Thoracic aorta (tissue), 2 donors: Measurements from ENCODE around the gene TLN1. TPM values are rescaled to one million over a fixed set of nuclear protein-coding genes. Genes with fewer than 3 reads are reported as not detected.

Experiments
- ATAC-seq: fragments of 150-250 bp; one replicate; pipeline ENCODE4 v1.8.0; 2017; ENCODE audit warnings: low read depth; ENCODE audit not compliant: insufficient number of reproducible peaks, low FRiP score
- DNase-seq: peaks from one replicate; pipeline ENCODE4 v3.0.0-alpha.2; 2020; ENCODE audit warnings: low spot score
- H3K27ac ChIP-seq, 2 donors: fragments of 200-600 bp; sonication (generic); 1 replicate in 1 of 2; 2 replicates in 1 of 2; pipeline ENCODE4 v1.5.1; 2016; ENCODE audit warnings: mild to moderate bottlenecking in 2 of 2, moderate library complexity in 2 of 2
- H3K27me3 ChIP-seq: fragments of 200-600 bp; sonication (generic); replicated peaks from 2 replicates; pipeline ENCODE4 v1.6.0; 2016; ENCODE audit warnings: mild to moderate bottlenecking; ENCODE audit not compliant: insufficient read depth
- H3K36me3 ChIP-seq: fragments of 200-600 bp; sonication (generic); one replicate; pipeline ENCODE4 v1.5.1; 2016
- H3K4me1 ChIP-seq, 2 donors: fragments of 200-600 bp; sonication (generic); 1 replicate in 1 of 2; 2 replicates in 1 of 2; pipeline versions ENCODE4 v1.5.1 to v1.6.0; 2016; ENCODE audit warnings: low read depth in 2 of 2, mild to moderate bottlenecking in 1 of 2; ENCODE audit not compliant: control insufficient read depth in 1 of 2
- H3K4me3 ChIP-seq: fragments of 200-600 bp; sonication (generic); 2 replicates; pipeline ENCODE4 v1.5.1; 2016; ENCODE audit warnings: mild to moderate bottlenecking
- H3K9me3 ChIP-seq: fragments of 200-600 bp; sonication (generic); 2 replicates; pipeline ENCODE4 v1.5.1; 2016
- total RNA-seq, 2 donors: library from RNA; depleted of rRNA; stranded (reverse); fragments of >200 nt; gene quantifications; one replicate each; pipeline versions ENCODE4 v1.1.0 to v1.2.3, GENCODE V29; 2016
- TF ChIP-seq, protein P1 (sequence below): fragments of 200-600 bp; sonication (generic); IDR thresholded peaks from one replicate; pipeline ENCODE4 v1.5.1; 2019; ENCODE audit warnings: antibody characterized with exemption

The TLN1 gene
- total RNA-seq, 2 donors from 2014 or later: 889 to 1,019 TPM

DNA sequence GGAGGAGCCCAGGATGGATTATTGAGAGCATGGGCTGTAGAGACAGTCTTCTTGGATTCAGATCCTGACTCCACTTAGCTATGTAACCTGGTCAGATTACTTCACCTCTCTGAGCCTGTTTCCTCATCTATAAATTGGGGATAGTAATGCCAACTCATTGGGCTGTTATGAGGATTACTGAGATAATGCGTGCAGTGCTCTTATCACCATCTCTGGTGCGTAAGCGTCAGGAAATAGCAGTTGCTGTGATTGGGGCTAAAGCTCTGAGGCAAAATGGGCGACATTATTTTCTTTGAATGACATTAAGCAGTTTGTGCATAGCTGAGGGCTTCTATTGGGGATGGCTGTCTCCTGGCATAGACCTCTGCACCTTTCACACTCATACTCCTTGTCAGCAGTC lies 23.1 kb upstream of the TLN1 start:
- H3K4me3 ChIP-seq: no peak overlapping the region
- DNase-seq (no peak), ATAC-seq (no peak)
- no peak overlapping the region for H3K27ac ChIP-seq
- peaks cover 33% of the 10 kb centered on the region for H3K36me3 ChIP-seq
- no peaks in the 10 kb centered on the region for H3K27me3 ChIP-seq
- TF ChIP-seq, protein P1, sequence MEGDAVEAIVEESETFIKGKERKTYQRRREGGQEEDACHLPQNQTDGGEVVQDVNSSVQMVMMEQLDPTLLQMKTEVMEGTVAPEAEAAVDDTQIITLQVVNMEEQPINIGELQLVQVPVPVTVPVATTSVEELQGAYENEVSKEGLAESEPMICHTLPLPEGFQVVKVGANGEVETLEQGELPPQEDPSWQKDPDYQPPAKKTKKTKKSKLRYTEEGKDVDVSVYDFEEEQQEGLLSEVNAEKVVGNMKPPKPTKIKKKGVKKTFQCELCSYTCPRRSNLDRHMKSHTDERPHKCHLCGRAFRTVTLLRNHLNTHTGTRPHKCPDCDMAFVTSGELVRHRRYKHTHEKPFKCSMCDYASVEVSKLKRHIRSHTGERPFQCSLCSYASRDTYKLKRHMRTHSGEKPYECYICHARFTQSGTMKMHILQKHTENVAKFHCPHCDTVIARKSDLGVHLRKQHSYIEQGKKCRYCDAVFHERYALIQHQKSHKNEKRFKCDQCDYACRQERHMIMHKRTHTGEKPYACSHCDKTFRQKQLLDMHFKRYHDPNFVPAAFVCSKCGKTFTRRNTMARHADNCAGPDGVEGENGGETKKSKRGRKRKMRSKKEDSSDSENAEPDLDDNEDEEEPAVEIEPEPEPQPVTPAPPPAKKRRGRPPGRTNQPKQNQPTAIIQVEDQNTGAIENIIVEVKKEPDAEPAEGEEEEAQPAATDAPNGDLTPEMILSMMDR: no peak
- peaks cover 19 to 45% of the 10 kb centered on the region in 2 donors for H3K4me1 ChIP-seq
- no peaks in the 10 kb centered on the region for H3K9me3 ChIP-seq

DNA sequence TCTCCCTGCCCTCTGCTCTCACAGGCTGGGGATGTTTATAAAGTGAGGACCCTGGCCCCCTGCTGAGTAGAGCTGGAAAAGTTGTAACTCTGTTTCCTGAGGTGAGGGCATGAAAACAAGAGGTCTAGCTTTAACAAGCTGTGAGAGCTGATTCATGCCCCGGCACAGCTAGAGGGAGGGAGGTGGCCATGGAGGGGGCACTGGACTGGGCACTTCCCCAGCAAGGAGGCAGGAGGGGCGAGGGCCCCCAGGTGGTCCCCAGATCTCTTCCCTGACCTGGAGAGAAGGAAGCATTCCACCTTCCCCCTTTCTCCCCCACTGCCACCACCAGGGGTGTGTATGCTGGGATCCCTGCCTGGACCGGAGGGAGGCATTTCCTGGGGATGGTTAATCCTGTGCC lies 22.3 kb upstream of the TLN1 start, which contains the start of gene MSMP:
Gene MSMP (minus strand): TSS at position 13 of the 400 bp plus-strand sequence. CDS start 147 bp downstream, outside the sequence.
- H3K4me3 ChIP-seq: no peak within 1 kb of the TSS
- H3K9me3 ChIP-seq: no peaks in the 10 kb centered on the region
- peaks cover 15 to 43% of the 10 kb centered on the region in 2 donors for H3K4me1 ChIP-seq
- DNase-seq (no peak), ATAC-seq (no peak)
- no peaks in the 10 kb centered on the region for H3K27me3 ChIP-seq
- TF ChIP-seq, protein P1: no peak
- H3K27ac ChIP-seq: no peak within 1 kb of the TSS
- H3K36me3 ChIP-seq: peaks cover 33% of the 10 kb centered on the region

DNA sequence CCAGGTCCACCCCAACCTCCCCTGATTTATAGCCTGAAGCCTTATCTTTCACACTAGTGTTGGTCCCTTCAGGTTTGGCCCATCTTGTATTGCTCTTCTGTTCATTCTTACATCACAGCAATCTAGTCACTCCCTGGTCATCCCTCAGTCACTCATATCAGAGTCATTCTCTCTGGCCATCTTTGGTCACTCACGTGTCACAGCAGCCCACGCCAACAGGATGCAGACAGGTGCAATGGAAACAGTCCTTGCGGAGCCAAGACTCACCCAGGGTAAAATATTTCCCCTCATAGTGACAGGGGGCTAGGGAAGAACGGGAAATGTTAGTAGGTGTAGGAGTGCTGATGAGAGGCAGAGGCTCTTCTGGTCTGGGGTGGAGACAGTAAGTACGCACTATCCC lies 21.5 kb upstream of the TLN1 start:
- no peak overlapping the region for H3K27ac ChIP-seq
- H3K36me3 ChIP-seq: peaks cover 33% of the 10 kb centered on the region
- no peak for DNase-seq
- peaks cover 15 to 35% of the 10 kb centered on the region in 2 donors for H3K4me1 ChIP-seq
- TF ChIP-seq, protein P1: no peak
- no peak overlapping the region for H3K4me3 ChIP-seq
- no peak for ATAC-seq
- no peaks in the 10 kb centered on the region for H3K9me3 ChIP-seq
- H3K27me3 ChIP-seq: no peaks in the 10 kb centered on the region

DNA sequence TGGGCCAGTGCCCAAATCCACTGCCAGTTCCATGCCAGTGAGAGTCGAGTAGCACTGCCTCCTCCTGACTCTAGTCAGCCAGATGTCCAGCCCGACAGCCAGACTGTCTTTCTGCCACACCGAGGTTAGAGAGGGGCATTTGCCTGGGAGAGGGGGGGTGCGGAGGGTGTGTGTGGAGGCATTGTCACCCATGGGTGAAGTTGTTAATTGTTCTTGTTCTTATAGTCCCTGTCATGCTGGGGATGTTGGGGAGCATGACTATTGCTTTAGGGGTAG lies 18.2 kb upstream of the TLN1 start:
- H3K4me1 ChIP-seq: peaks cover 22 to 44% of the 10 kb centered on the region in 2 donors
- peaks cover 33% of the 10 kb centered on the region for H3K36me3 ChIP-seq
- ATAC-seq: no peak
- H3K27ac ChIP-seq: peak overlapping the region; percentile 76 to 93
- H3K4me3 ChIP-seq: peak overlapping the region; percentile 98
- TF ChIP-seq, protein P1: no peak
- H3K9me3 ChIP-seq: no peaks in the 10 kb centered on the region
- H3K27me3 ChIP-seq: no peaks in the 10 kb centered on the region
- DNase-seq: no peak

DNA sequence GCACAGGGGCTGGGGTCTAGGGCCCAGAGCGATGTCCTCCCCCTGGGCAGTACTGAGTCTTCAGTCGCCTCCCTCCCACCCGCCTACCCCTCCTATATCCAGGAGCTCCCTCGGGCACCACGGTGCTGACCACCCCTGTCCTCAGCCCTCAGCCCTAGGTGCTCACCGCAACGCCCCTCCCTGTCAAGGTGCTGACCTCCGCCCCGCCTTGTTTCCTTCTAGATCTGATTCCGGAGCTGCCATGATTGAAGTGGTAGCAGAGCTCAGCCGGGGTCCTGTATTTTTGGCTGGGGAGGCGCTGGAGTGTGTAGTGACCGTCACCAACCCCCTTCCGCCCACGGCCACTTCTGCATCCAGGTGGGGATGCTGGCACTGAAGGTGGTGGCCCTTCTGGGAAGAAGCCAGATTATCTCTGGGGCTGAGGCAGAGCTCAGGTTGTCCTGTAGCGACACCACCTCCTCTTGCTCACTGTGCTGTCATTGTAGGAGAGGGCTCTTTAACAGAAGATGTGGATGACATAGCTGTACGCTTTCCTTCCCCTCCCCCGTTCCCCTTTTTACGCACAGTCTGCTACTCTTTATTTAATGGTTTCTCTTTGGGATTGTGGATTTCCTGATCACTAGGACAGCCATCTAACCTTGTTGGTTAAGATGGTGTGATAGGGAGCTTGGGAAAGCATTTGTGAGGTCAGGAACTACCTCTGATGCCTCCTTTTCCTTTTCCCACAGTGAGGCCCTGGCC lies 17.7 kb upstream of the TLN1 start:
- peaks cover 34% of the 10 kb centered on the region for H3K36me3 ChIP-seq

More for the DNA sequence above, 17.7 kb upstream of the TLN1 start:
- no peak for DNase-seq
- TF ChIP-seq, protein P1: no peak
- Histone ChIP-seq H3K9me3 (no peaks in the 10 kb centered on the region), H3K4me1 (peaks cover 23 to 49% of the 10 kb centered on the region in 2 donors), H3K4me3 (peak overlapping the region; percentile 98), H3K27ac (peak overlapping the region; percentile 76 to 93), H3K27me3 (no peaks in the 10 kb centered on the region)
- ATAC-seq: peak; percentile 10
